Lung (tissue), 12 donors: ENCODE data around the gene DOCK8. TPM values are rescaled to one million over a fixed set of nuclear protein-coding genes. Genes with fewer than 3 reads are reported as not detected.

Experiments
- ATAC-seq: fragments of 200-7000 bp; cut with Tn5 transposase; one replicate; pipeline ENCODE4 v1.9.1; 2020; ENCODE audit warnings: moderate number of reproducible peaks; ENCODE audit not compliant: insufficient read depth, low FRiP score
- DNase-seq, 3 donors: peaks; one replicate each; pipeline ENCODE4 v3.0.0-alpha.2; 2013 to 2017
- H3K27ac ChIP-seq, 2 donors: one replicate each; pipeline ENCODE4 v1.5.1; 2013; ENCODE audit warnings: mild to moderate bottlenecking in 2 of 2, moderate library complexity in 2 of 2, control low read depth in 1 of 2, inconsistent platforms in 1 of 2, low read depth in 1 of 2, low read length in 1 of 2
- H3K27me3 ChIP-seq, 3 donors: one replicate each; pipeline ENCODE4 v1.5.1; 2013; ENCODE audit warnings: low read length in 2 of 3; ENCODE audit not compliant: control insufficient read depth in 3 of 3, insufficient read depth in 3 of 3
- H3K36me3 ChIP-seq, 4 donors: one replicate each; pipeline ENCODE4 v1.5.1; 2013; ENCODE audit warnings: low read length in 4 of 4, mild to moderate bottlenecking in 1 of 4, moderate library complexity in 1 of 4; ENCODE audit not compliant: control insufficient read depth in 4 of 4, insufficient read depth in 4 of 4
- H3K4me1 ChIP-seq, 5 donors: one replicate each; pipeline ENCODE4 v1.5.1; 2013; ENCODE audit warnings: low read length in 5 of 5, mild to moderate bottlenecking in 2 of 5, moderate library complexity in 1 of 5; ENCODE audit not compliant: control insufficient read depth in 5 of 5, insufficient read depth in 5 of 5
- H3K4me3 ChIP-seq: one replicate; pipeline ENCODE4 v1.5.1; 2013; ENCODE audit warnings: mild to moderate bottlenecking, control low read depth, moderate library complexity
- H3K9ac ChIP-seq, 2 donors: one replicate each; pipeline ENCODE4 v1.5.1; 2013; ENCODE audit warnings: low read length in 2 of 2, control low read depth in 1 of 2; ENCODE audit not compliant: insufficient read depth in 1 of 2
- H3K9me3 ChIP-seq, 4 donors: one replicate each; pipeline ENCODE4 v1.5.1; 2013; ENCODE audit warnings: low read length in 3 of 4, mild to moderate bottlenecking in 1 of 4, moderate library complexity in 1 of 4; ENCODE audit not compliant: control insufficient read depth in 4 of 4, insufficient read depth in 3 of 4
- CTCF ChIP-seq: IDR thresholded peaks from 2 replicates; pipeline ENCODE4 v1.5.1; 2012; ENCODE audit warnings: mild to moderate bottlenecking; ENCODE audit errors: control extremely low read depth, extremely low read depth
- WGBS, 2 donors: extraction: QIAGEN DNeasy Blood & Tissue Kit; methylation state at CpG; one replicate each; pipeline ENCODE4 v1.1.7; 2013; 5-methylcytosine and 5-hydroxymethylcytosine counted together
- polyA plus RNA-seq, 2 donors: library from polyadenylated mRNA; stranded (reverse); fragments of 200-250 nt; gene quantifications; one replicate each; pipeline ENCODE4 v1.2.1, GENCODE V29; 2013
- total RNA-seq, 2 donors: library from RNA; depleted of rRNA in 1 of 2; stranded (reverse); fragments of >200 nt in 1 of 2; gene quantifications; one replicate each; pipeline ENCODE4 v1.2.1, GENCODE V29; 2014 to 2021
- donor health status: control.
- donor health status: control.
- donor health status: Bipolar disorder and iron deficiency.
- donor health status: healthy.
- donor health status: DM: yes; HTN: yes; CAD: no.

Gene DOCK8
- total and polyA plus RNA-seq, 4 donors: 9.6 to 75.1 (median 27.3) TPM

- peaks cover 0 to 3% (median 0%) of the 10 kb centered on the region in 4 donors for H3K36me3 ChIP-seq
- no peak overlapping the region for H3K27ac ChIP-seq
- peak; percentile 56 for TF ChIP-seq CTCF
- peaks cover 0 to 2% (median 0%) of the 10 kb centered on the region in 5 donors for H3K4me1 ChIP-seq
- no peak for ATAC-seq
- H3K9me3 ChIP-seq: no peaks in the 10 kb centered on the region
- 57 to 68% methylated on average over 9 of the region's 9 CpGs for WGBS, 2 donors
- DNase-seq: peak; percentile 70 to 88 (median 81)
- no peak overlapping the region for H3K9ac ChIP-seq
- no peak overlapping the region for H3K4me3 ChIP-seq
- peaks cover 0 to 3% (median 0%) of the 10 kb centered on the region in 3 donors for H3K27me3 ChIP-seq
Observed at GRCh38 chr9:385818-386398, 171.2 kb downstream of the DOCK8 start.

GRCh38 chr9:389159-389558 lies 174.5 kb downstream of the DOCK8 start:
- H3K27me3 ChIP-seq: peaks cover 0 to 3% (median 0%) of the 10 kb centered on the region in 3 donors
- no peak for TF ChIP-seq CTCF
- peaks cover 0 to 2% (median 0%) of the 10 kb centered on the region in 5 donors for H3K4me1 ChIP-seq
- H3K9me3 ChIP-seq: no peaks in the 10 kb centered on the region
- no peak for ATAC-seq
- H3K4me3 ChIP-seq: no peak overlapping the region
- no peak overlapping the region for H3K9ac ChIP-seq
- no peak for DNase-seq
- H3K36me3 ChIP-seq: no peaks in the 10 kb centered on the region
- 94% methylated on average over 2 of the region's 2 CpGs for WGBS, 2 donors
- no peak overlapping the region for H3K27ac ChIP-seq

- DNase-seq: no peak
- H3K4me1 ChIP-seq: peaks cover 0 to 2% (median 0%) of the 10 kb centered on the region in 5 donors
- H3K4me3 ChIP-seq: no peak overlapping the region
- no peak overlapping the region for H3K27ac ChIP-seq
- no peak for ATAC-seq
- H3K9ac ChIP-seq: no peak overlapping the region
- no peaks in the 10 kb centered on the region for H3K36me3 ChIP-seq
- TF ChIP-seq CTCF: no peak
- peaks cover 0 to 3% (median 0%) of the 10 kb centered on the region in 3 donors for H3K27me3 ChIP-seq
- H3K9me3 ChIP-seq: no peaks in the 10 kb centered on the region
- WGBS, 2 donors: 78% methylated on average over 7 of the region's 7 CpGs
Observed at GRCh38 chr9:389758-390157, 175.1 kb downstream of the DOCK8 start.
